HL-60 (cell line): ENCODE results near the gene TSPEAR.

Source experiments
- DNase-seq, 2 experiments: peaks; one replicate each; pipeline ENCODE4 v3.0.0-alpha.2; 2010 to 2020; ENCODE audit warnings: low read depth in 1 of 2, low spot score in 1 of 2
- H3K27ac ChIP-seq: fragments of 250-450 bp; sonication (Bioruptor Pico); replicated peaks from 2 replicates; pipeline ENCODE4 v1.5.1; 2020; ENCODE audit warnings: mild to moderate bottlenecking, moderate library complexity
- H3K27me3 ChIP-seq: fragments of 250-450 bp; sonication (Bioruptor Pico); 2 replicates; pipeline ENCODE4 v1.5.1; 2021; ENCODE audit warnings: mild to moderate bottlenecking, moderate library complexity; ENCODE audit not compliant: insufficient read depth, poor library complexity, severe bottlenecking
- H3K4me3 ChIP-seq: replicated peaks from 2 replicates; pipeline ENCODE4 v1.5.1; 2011; ENCODE audit warnings: mild to moderate bottlenecking, control low read depth, low read length; ENCODE audit not compliant: insufficient read depth
- GABPA ChIP-seq: IDR thresholded peaks from 2 replicates; pipeline ENCODE4 v1.6.1; 2012; ENCODE audit warnings: low read depth
- POLR2AphosphoS5 ChIP-seq: IDR thresholded peaks from 2 replicates; pipeline ENCODE4 v1.6.1; 2012; ENCODE audit warnings: low read depth
- SPI1 ChIP-seq: IDR thresholded peaks from 2 replicates; pipeline ENCODE4 v1.6.1; 2012; ENCODE audit warnings: low read depth, mild to moderate bottlenecking, borderline replicate concordance
- TF ChIP-seq, protein P1 (sequence below): IDR thresholded peaks from 2 replicates; pipeline ENCODE4 v1.6.1; 2012; ENCODE audit warnings: low read depth; ENCODE audit not compliant: insufficient replicate concordance
- TF ChIP-seq, protein P2 (sequence below): IDR thresholded peaks from one replicate; pipeline ENCODE4 v1.5.1; 2011; ENCODE audit warnings: low read length, control low read depth, inconsistent platforms; ENCODE audit not compliant: insufficient read depth

The TSPEAR gene

DNA sequence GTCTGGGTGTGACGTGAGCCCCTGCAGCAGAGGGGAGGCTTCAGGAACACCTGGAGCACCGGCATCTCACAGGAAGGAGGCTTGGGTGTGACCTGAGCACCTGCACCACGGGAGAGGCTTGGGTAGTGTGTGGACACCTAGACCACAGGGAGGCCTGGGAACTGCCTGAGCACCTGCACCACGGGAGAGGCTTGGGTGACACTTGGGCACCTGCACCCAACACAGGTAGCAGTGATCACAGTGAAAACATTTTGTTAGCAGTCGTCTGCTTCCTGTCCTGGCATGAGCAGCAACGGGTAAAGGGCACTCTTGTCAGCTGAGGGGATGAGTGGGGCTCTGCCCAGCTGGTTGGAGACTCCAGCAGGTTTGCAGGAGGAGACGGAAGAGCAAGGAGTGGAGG is 233.7 kb downstream of the TSPEAR start:
- Histone ChIP-seq H3K27ac (no peak overlapping the region), H3K27me3 (no peaks in the 10 kb centered on the region), H3K4me3 (no peak overlapping the region)
- TF ChIP-seq, protein P1, sequence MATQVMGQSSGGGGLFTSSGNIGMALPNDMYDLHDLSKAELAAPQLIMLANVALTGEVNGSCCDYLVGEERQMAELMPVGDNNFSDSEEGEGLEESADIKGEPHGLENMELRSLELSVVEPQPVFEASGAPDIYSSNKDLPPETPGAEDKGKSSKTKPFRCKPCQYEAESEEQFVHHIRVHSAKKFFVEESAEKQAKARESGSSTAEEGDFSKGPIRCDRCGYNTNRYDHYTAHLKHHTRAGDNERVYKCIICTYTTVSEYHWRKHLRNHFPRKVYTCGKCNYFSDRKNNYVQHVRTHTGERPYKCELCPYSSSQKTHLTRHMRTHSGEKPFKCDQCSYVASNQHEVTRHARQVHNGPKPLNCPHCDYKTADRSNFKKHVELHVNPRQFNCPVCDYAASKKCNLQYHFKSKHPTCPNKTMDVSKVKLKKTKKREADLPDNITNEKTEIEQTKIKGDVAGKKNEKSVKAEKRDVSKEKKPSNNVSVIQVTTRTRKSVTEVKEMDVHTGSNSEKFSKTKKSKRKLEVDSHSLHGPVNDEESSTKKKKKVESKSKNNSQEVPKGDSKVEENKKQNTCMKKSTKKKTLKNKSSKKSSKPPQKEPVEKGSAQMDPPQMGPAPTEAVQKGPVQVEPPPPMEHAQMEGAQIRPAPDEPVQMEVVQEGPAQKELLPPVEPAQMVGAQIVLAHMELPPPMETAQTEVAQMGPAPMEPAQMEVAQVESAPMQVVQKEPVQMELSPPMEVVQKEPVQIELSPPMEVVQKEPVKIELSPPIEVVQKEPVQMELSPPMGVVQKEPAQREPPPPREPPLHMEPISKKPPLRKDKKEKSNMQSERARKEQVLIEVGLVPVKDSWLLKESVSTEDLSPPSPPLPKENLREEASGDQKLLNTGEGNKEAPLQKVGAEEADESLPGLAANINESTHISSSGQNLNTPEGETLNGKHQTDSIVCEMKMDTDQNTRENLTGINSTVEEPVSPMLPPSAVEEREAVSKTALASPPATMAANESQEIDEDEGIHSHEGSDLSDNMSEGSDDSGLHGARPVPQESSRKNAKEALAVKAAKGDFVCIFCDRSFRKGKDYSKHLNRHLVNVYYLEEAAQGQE: no peak
- TF ChIP-seq GABPA: no peak
- TF ChIP-seq, protein P2, sequence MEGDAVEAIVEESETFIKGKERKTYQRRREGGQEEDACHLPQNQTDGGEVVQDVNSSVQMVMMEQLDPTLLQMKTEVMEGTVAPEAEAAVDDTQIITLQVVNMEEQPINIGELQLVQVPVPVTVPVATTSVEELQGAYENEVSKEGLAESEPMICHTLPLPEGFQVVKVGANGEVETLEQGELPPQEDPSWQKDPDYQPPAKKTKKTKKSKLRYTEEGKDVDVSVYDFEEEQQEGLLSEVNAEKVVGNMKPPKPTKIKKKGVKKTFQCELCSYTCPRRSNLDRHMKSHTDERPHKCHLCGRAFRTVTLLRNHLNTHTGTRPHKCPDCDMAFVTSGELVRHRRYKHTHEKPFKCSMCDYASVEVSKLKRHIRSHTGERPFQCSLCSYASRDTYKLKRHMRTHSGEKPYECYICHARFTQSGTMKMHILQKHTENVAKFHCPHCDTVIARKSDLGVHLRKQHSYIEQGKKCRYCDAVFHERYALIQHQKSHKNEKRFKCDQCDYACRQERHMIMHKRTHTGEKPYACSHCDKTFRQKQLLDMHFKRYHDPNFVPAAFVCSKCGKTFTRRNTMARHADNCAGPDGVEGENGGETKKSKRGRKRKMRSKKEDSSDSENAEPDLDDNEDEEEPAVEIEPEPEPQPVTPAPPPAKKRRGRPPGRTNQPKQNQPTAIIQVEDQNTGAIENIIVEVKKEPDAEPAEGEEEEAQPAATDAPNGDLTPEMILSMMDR: no peak
- no peak for TF ChIP-seq POLR2AphosphoS5
- TF ChIP-seq SPI1: no peak
- DNase-seq: no peak

DNA sequence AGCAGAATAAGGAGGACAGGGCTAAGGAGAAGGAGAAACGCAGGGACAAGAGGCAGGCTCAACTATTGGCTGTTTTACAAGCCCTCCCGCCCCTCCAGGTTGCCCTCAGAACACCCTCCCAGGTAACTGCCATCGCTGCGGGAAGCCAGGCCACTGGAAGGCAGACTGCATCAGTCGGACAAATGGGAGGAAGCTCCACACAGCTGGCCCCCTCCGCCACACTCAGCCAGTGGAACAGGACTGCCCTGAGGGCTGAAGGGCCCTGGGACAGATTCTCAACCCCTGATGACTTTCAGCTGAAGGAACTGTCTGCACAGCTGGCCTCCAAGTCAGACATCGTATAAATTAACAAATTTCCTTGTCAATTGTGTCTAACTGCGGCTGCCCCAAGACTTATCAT is 234.2 kb downstream of the TSPEAR start:
- TF ChIP-seq POLR2AphosphoS5 (no peak), SPI1 (no peak), GABPA (no peak)
- TF ChIP-seq, protein P2: no peak
- TF ChIP-seq, protein P1: no peak
- Histone ChIP-seq H3K27me3 (no peaks in the 10 kb centered on the region), H3K27ac (no peak overlapping the region), H3K4me3 (no peak overlapping the region)
- no peak for DNase-seq

DNA sequence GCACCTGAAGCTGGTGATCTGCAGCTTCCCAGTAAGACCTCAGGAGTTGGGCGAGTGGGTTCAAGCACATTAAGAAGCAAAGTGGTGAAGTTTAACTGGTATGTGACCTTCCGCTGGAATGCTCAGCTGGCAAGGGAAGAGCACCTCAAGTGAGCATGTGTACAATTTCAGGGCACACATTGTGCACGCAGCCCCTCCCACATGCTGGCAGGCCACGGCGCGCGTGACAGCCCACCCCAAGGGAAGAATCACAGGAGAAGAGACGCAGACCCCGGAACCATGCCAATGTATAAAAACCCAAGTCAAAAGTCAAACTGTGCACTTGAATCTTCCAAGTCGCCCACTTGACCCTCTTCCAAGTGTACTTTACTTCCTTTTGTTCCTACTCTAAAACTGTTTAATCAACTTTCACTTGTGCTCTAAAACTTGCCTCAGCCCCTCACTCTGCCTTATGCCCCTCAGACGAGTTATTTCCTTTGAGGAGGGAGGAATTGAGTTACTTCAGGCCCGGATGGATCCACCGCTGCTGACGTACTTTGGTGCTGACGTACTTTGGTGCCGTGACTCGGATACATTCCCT is 236.0 kb downstream of the TSPEAR start:
- TF ChIP-seq, protein P1: no peak
- no peak for TF ChIP-seq GABPA
- TF ChIP-seq, protein P2: no peak
- TF ChIP-seq POLR2AphosphoS5: no peak
- no peak for TF ChIP-seq SPI1
- no peak for DNase-seq
- no peak overlapping the region for H3K27ac ChIP-seq
- H3K27me3 ChIP-seq: no peaks in the 10 kb centered on the region
- no peak overlapping the region for H3K4me3 ChIP-seq
